Activated naive CD4-positive, alpha-beta T cell treated with anti-CD3 and anti-CD28 coated beads, Interleukin-2, amount 50 U/mL, for 72 hours (primary cell): Measurements from ENCODE around the gene SNX9. TPM values are rescaled to one million over a fixed set of nuclear protein-coding genes. Genes with fewer than 3 reads are reported as not detected.
"Not testable (repeated sequence)": the region's sequence is repeated elsewhere in the genome, so short reads cannot be mapped to it uniquely, and the experiment has no call there.

Experiments used
- ATAC-seq, 2 donors: fragments of 150-1000 bp; cut with Tn5 transposase; 2 replicates each; pipeline ENCODE4 v1.10.0; 2021; ENCODE audit warnings: mild to moderate bottlenecking in 2 of 2, moderate library complexity in 2 of 2
- DNase-seq, 2 donors: peaks; one replicate each; pipeline ENCODE4 v3.0.0; 2021 to 2022; ENCODE audit warnings: low spot score in 2 of 2
- H3K27ac Mint-ChIP-seq, 2 donors: one replicate each; pipeline ENCODE4 v1.8.0; 2022; ENCODE audit warnings: mild to moderate bottlenecking in 2 of 2, mixed read lengths in 2 of 2
- H3K36me3 Mint-ChIP-seq, 2 donors: one replicate each; pipeline ENCODE4 v1.8.0; 2022; ENCODE audit warnings: mixed read lengths in 2 of 2
- H3K9me3 Mint-ChIP-seq, 2 donors: one replicate each; pipeline ENCODE4 v1.8.0; 2022; ENCODE audit warnings: mixed read lengths in 2 of 2
- total RNA-seq, 2 donors: library from RNA; stranded (reverse); gene quantifications; one replicate each; pipeline ENCODE4 v1.2.3, GENCODE V29; 2022

SNX9 gene
- total RNA-seq, 2 donors from 2014 or later: 27.6 to 35.0 TPM

DNA sequence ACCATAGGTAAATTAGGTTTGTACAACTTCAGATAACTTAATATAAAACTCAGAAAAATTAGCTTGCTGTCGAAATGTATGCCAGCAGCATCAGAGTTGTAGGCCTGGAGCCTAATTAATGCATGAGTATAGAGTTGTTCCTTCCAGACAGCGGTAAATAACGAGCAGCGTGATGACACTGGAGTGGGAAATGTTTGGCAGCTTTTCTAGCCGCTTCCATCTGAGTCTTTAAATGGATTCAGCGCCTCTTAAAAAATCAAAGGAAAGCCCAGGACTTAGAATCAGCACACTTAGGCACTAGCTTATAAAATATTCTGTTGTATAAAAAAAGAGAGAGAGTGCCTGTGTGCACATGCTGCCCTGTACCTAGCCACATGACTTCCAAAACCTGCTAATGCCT lies 114.9 kb downstream of the SNX9 start:
- H3K9me3 Mint-ChIP-seq: no peaks in the 10 kb centered on the region
- no peak overlapping the region for H3K27ac Mint-ChIP-seq
- ATAC-seq (no peak), DNase-seq (no peak)
- H3K36me3 Mint-ChIP-seq: peaks cover 18 to 40% of the 10 kb centered on the region in 2 donors

DNA sequence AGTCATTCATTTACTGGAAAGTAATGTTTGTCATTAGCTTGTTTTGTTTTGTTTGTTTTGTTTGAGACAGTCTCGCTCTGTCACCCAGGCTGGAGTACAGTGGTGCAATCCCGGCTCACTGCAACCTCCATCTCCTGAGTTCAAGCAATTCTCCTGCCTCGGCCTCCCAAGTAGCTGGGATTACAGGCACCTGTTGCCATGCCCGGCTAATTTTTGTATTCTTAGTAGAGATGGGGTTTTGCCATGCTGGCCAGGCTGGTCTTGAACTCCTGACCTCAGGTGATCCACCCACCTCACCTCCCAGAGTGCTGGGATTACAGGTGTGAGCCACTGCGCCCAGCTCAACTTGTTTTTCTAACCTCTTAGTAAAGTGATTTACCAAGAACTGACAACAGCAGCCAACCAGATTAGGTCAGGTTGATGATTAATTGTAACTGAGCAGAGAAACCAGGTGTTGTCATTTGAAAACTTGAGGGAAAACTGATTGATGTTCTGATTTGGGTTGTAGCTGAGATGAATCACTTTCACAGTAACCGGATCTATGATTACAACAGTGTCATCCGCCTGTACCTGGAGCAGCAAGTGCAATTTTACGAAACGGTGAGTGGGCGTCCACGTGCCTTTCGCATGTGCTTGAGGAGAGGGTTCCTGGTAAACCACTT lies 117.5 kb downstream of the SNX9 start:
- peaks cover 32 to 60% of the 10 kb centered on the region in 2 donors for H3K36me3 Mint-ChIP-seq
- H3K27ac Mint-ChIP-seq: peak overlapping the region; percentile 71 to 91
- ATAC-seq (peak; percentile 78 to 85), DNase-seq (peak; percentile 66 to 68)
- not testable (repeated sequence) for H3K9me3 Mint-ChIP-seq

- no peak for DNase-seq
- ATAC-seq: no peak
- H3K27ac Mint-ChIP-seq: peak overlapping the region; percentile 29 to 71
- H3K9me3 Mint-ChIP-seq: peaks cover 0 to 6% of the 10 kb centered on the region in 2 donors
- H3K36me3 Mint-ChIP-seq: peaks cover 40 to 68% of the 10 kb centered on the region in 2 donors
Measured at GRCh38 chr6:157941101-157941863, 118.2 kb downstream of the SNX9 start.

DNA sequence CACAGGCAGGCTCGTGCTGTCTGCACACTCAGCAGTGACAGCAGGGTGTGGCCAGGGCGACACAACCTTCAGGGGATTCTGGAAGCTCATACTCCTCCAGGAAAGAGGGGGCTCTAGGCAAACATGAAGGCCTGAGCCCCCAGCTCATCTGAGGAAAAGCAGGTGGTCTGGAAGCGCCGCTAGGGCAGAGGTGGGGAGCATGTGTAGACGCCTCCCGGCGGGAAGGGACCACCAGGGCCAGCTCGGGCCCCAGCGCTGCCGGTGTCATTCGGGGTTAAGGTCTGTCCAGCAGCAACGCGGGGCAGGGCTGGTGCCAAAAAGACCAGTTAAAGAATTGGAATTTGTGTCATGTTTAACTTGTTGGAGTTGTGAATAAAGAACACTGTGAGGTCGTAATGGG lies 119.3 kb downstream of the SNX9 start:
- Mint-ChIP-seq H3K36me3 (peaks cover 41 to 79% of the 10 kb centered on the region in 2 donors), H3K27ac (peak overlapping the region in 1 of 2 donors; percentile 47), H3K9me3 (peaks cover 0 to 6% of the 10 kb centered on the region in 2 donors)
- ATAC-seq (no peak), DNase-seq (no peak)

DNA sequence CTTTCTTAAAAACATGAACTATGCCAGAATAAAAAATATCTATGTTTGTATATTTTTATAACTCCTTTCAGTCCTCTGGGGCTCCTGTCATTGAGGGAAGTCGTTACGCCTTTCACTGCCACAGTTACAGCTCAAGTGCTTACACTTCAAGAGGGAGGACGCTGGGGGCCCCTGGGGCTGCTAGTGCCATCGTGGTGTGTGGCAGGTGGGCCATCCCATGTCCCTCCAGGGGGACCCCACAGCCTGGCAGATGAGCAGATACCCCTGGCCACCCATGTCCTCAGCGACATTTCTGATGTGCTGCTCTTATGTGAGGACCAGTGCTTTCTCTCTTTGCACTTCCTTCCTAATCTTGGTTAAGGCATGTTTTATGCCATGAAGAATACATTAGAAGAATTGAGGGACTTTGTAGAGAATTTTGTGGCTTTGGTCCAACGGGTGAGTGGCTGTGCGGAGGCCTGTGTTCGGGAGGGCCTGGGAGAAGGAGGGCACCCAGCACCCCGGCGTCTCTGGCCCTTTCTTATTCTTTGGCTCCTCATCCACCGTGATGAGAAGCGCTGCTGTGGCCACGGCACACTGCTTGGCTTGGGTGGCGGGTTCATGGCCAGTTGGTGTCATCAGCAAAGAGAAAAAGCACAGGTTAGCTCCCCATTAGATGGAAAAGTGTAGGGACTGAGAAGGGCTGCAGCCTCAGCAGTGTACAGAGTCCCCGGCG lies 120.4 kb downstream of the SNX9 start:
- ATAC-seq (no peak), DNase-seq (no peak)
- peaks cover 41 to 79% of the 10 kb centered on the region in 2 donors for H3K36me3 Mint-ChIP-seq
- peak overlapping the region in 1 of 2 donors; percentile 79 for H3K27ac Mint-ChIP-seq
- H3K9me3 Mint-ChIP-seq: peaks cover 3 to 6% of the 10 kb centered on the region in 2 donors

- H3K36me3 Mint-ChIP-seq: peaks cover 43 to 78% of the 10 kb centered on the region in 2 donors
- no peak for DNase-seq
- H3K27ac Mint-ChIP-seq: peak overlapping the region in 1 of 2 donors; percentile 79
- H3K9me3 Mint-ChIP-seq: peaks cover 8 to 10% of the 10 kb centered on the region in 2 donors
- no peak for ATAC-seq
Measured at GRCh38 chr6:157943964-157944283, 120.9 kb downstream of the SNX9 start.

- Mint-ChIP-seq H3K9me3 (peaks cover 8 to 20% of the 10 kb centered on the region in 2 donors), H3K27ac (peak overlapping the region; percentile 56 to 79), H3K36me3 (peaks cover 38 to 80% of the 10 kb centered on the region in 2 donors)
- ATAC-seq (peak; percentile 67 to 73), DNase-seq (peak in 1 of 2 donors; percentile 65)
Measured at GRCh38 chr6:157944983-157945931, 122.2 kb downstream of the SNX9 start.

- no peak for DNase-seq
- Mint-ChIP-seq H3K9me3 (peaks cover 8 to 24% of the 10 kb centered on the region in 2 donors), H3K27ac (peak overlapping the region; percentile 69 to 79), H3K36me3 (peaks cover 38 to 71% of the 10 kb centered on the region in 2 donors)
- no peak for ATAC-seq
Measured at GRCh38 chr6:157946053-157946617, 123.1 kb downstream of the SNX9 start.

DNA sequence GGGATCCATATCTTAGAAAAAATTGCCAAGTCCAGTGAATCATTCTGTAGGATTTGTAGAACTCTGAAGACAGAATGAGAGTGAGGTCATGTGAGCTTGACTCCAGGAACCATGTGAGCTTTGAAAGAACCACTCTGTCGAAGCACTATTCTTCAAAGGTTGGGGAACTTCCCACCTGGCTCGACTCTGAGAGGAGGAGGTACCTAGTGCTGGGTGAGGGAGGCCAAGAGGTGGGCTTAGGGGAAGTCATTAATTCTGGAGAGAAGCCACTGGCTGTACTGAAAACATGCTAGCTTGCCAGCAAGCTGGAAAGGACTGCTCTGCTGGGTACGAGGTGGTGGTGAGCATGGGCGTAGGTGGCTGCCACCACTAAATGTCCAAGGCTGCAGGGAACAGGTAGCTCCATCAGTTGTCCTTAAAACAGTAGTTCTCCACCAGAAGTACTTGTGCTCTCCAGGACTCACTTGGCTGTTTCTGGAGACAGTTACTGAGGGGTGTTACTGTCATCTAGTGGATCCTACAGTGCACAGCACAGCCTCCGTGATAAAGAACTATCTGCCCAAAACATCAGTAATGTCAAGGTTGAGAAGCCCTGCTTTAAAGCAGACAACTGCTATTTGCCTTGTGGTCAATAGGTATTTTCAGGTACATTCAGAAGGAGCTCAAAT lies 124.0 kb downstream of the SNX9 start:
- Mint-ChIP-seq H3K27ac (peak overlapping the region in 1 of 2 donors; percentile 79), H3K36me3 (peaks cover 36 to 63% of the 10 kb centered on the region in 2 donors), H3K9me3 (peaks cover 8 to 25% of the 10 kb centered on the region in 2 donors)
- ATAC-seq (peak; percentile 16 to 40), DNase-seq (no peak)

DNA sequence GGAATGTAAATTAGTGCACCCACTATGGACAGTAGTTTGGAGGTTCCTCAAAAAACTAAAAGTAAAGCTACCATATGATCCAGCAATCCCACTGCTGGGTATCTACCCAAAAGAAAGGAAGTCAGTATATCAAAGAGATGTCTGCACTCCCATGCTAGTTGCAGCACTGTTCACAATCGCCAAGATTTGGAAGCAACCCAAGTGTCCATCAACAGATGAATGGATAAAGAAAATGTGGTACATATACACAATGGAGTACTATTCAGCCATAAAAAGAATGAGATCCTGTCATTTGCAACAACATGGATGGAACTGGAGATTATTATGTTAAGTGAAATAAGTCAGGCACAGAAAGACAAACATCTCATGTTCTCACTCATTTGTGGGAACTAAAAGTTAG lies 127.9 kb downstream of the SNX9 start:
- Mint-ChIP-seq H3K9me3 (peaks cover 8 to 19% of the 10 kb centered on the region in 2 donors), H3K36me3 (peaks cover 12 to 33% of the 10 kb centered on the region in 2 donors)
- H3K27ac Mint-ChIP-seq, ATAC-seq, DNase-seq: not testable (repeated sequence)

- ATAC-seq (no peak), DNase-seq (no peak)
- Mint-ChIP-seq H3K9me3 (peaks cover 8 to 19% of the 10 kb centered on the region in 2 donors), H3K36me3 (peaks cover 6 to 24% of the 10 kb centered on the region in 2 donors), H3K27ac (no peak overlapping the region)
Measured at GRCh38 chr6:157951828-157952227, 128.8 kb downstream of the SNX9 start.

GRCh38 chr6:157952861-157953351 lies 129.9 kb downstream of the SNX9 start:
- peaks cover 6 to 19% of the 10 kb centered on the region in 2 donors for H3K36me3 Mint-ChIP-seq
- H3K27ac Mint-ChIP-seq: peak overlapping the region in 1 of 2 donors; percentile 2
- H3K9me3 Mint-ChIP-seq: peaks cover 8 to 20% of the 10 kb centered on the region in 2 donors
- ATAC-seq: no peak
- no peak for DNase-seq

GRCh38 chr6:157953580-157954091 lies 130.6 kb downstream of the SNX9 start:
- DNase-seq (no peak), ATAC-seq (peak in 1 of 2 donors; percentile 21)
- peaks cover 5 to 24% of the 10 kb centered on the region in 2 donors for H3K9me3 Mint-ChIP-seq
- H3K27ac Mint-ChIP-seq: peak overlapping the region in 1 of 2 donors; percentile 50
- H3K36me3 Mint-ChIP-seq: peaks cover 11 to 25% of the 10 kb centered on the region in 2 donors

GRCh38 chr6:157954150-157955117 lies 131.4 kb downstream of the SNX9 start:
- Mint-ChIP-seq H3K9me3 (peaks cover 10 to 27% of the 10 kb centered on the region in 2 donors), H3K27ac (peak overlapping the region in 1 of 2 donors; percentile 50), H3K36me3 (peaks cover 13 to 25% of the 10 kb centered on the region in 2 donors)
- ATAC-seq (peak in 1 of 2 donors; percentile 31), DNase-seq (no peak)
